Neuronal stem cell (in vitro differentiated cells): ENCODE results near the gene PKP4.

Experiments used
- DNase-seq: peaks from one replicate; pipeline ENCODE4 v3.0.0-alpha.2; 2013; ENCODE audit warnings: low spot score
- H2AFZ ChIP-seq: one replicate; pipeline ENCODE4 v1.6.1; 2013; ENCODE audit warnings: mild to moderate bottlenecking, low read length, inconsistent platforms
- H2AK5ac ChIP-seq: 2 replicates; pipeline ENCODE4 v1.6.1; 2013; ENCODE audit warnings: low read depth, mild to moderate bottlenecking, inconsistent platforms, low read length, moderate library complexity, mixed read lengths
- H2BK120ac ChIP-seq: 2 replicates; pipeline ENCODE4 v1.6.1; 2013; ENCODE audit warnings: low read depth, mild to moderate bottlenecking, inconsistent platforms, low read length, moderate library complexity, mixed read lengths
- H2BK12ac ChIP-seq: one replicate; pipeline ENCODE4 v1.6.1; 2013; ENCODE audit warnings: low read length, inconsistent platforms
- H2BK15ac ChIP-seq: 2 replicates; pipeline ENCODE4 v1.6.1; 2013; ENCODE audit warnings: mild to moderate bottlenecking, low read length, inconsistent platforms, mixed read lengths
- H2BK5ac ChIP-seq: one replicate; pipeline ENCODE4 v1.6.1; 2013; ENCODE audit warnings: inconsistent platforms, mild to moderate bottlenecking, low read length, moderate library complexity
- H3K14ac ChIP-seq: one replicate; pipeline ENCODE4 v1.6.1; 2013; ENCODE audit warnings: low read length, inconsistent platforms
- H3K18ac ChIP-seq: 2 replicates; pipeline ENCODE4 v1.6.1; 2013; ENCODE audit warnings: low read length, inconsistent platforms
- H3K23ac ChIP-seq: 2 replicates; pipeline ENCODE4 v1.6.1; 2013; ENCODE audit warnings: low read depth, mild to moderate bottlenecking, mixed read lengths, low read length, inconsistent platforms; ENCODE audit not compliant: poor library complexity
- H3K27ac ChIP-seq: replicated peaks from 3 replicates; pipeline ENCODE4 v1.5.1; 2013; ENCODE audit warnings: low read length, inconsistent platforms
- H3K27me3 ChIP-seq, 3 experiments: 2 replicates each; pipeline ENCODE4 v1.6.1; 2013; ENCODE audit warnings: low read length in 3 of 3, mild to moderate bottlenecking in 2 of 3, inconsistent platforms in 1 of 3, low read depth in 1 of 3, mixed read lengths in 1 of 3, moderate library complexity in 1 of 3; ENCODE audit not compliant: control insufficient read depth in 3 of 3, insufficient read depth in 3 of 3
- H3K36me3 ChIP-seq, 2 donors: replicated peaks in 1 of 2; 2 replicates each; pipeline ENCODE4 v1.6.1; 2013; ENCODE audit warnings: low read length in 2 of 2; ENCODE audit not compliant: control insufficient read depth in 2 of 2, insufficient read depth in 2 of 2
- H3K4ac ChIP-seq: 2 replicates; pipeline ENCODE4 v1.6.1; 2013; ENCODE audit warnings: inconsistent platforms, mild to moderate bottlenecking, low read length, moderate library complexity
- H3K4me1 ChIP-seq, 2 donors: 1 replicate in 1 of 2; 2 replicates in 1 of 2; pipeline ENCODE4 v1.6.1; 2013; ENCODE audit warnings: low read length in 2 of 2, low read depth in 1 of 2; ENCODE audit not compliant: control insufficient read depth in 2 of 2, insufficient read depth in 1 of 2
- H3K4me2 ChIP-seq: one replicate; pipeline ENCODE4 v1.6.1; 2013; ENCODE audit warnings: mild to moderate bottlenecking, low read length, inconsistent platforms; ENCODE audit not compliant: insufficient read depth, poor library complexity, severe bottlenecking
- H3K4me3 ChIP-seq, 2 donors: 2 replicates each; pipeline ENCODE4 v1.5.1; 2013; ENCODE audit warnings: low read length in 2 of 2, mild to moderate bottlenecking in 2 of 2, inconsistent platforms in 1 of 2, moderate library complexity in 1 of 2
- H3K79me1 ChIP-seq: one replicate; pipeline ENCODE4 v1.6.1; 2013; ENCODE audit warnings: low read depth, mild to moderate bottlenecking, inconsistent platforms, low read length, moderate library complexity
- H3K9ac ChIP-seq: one replicate; pipeline ENCODE4 v1.6.1; 2013; ENCODE audit warnings: mild to moderate bottlenecking, low read depth, low read length, inconsistent platforms; ENCODE audit not compliant: poor library complexity
- H3K9me3 ChIP-seq, 2 donors: replicated peaks in 1 of 2; 2 replicates each; pipeline versions ENCODE3 to v1.6.1; 2013; ENCODE audit warnings: low read length in 2 of 2, mild to moderate bottlenecking in 2 of 2, inconsistent platforms in 1 of 2, low read depth in 1 of 2, mixed read lengths in 1 of 2, moderate library complexity in 1 of 2; ENCODE audit not compliant: control insufficient read depth in 2 of 2, insufficient read depth in 1 of 2
- H4K8ac ChIP-seq: one replicate; pipeline ENCODE4 v1.6.1; 2013; ENCODE audit warnings: low read depth, mild to moderate bottlenecking, inconsistent platforms, low read length, moderate library complexity
- H4K91ac ChIP-seq: one replicate; pipeline ENCODE4 v1.6.1; 2013; ENCODE audit warnings: low read length, low read depth, mild to moderate bottlenecking, inconsistent platforms; ENCODE audit not compliant: poor library complexity
- WGBS, 2 donors: extraction: QIAGEN DNeasy Blood & Tissue Kit; methylation state at CpG; one replicate each; pipeline ENCODE4 v1.1.7; 2013; ENCODE audit warnings: missing lambda C conversion rate in 2 of 2, mixed read lengths in 1 of 2; ENCODE audit not compliant: insufficient read length in 2 of 2, insufficient replicate concordance in 1 of 2; ENCODE audit errors: extremely low coverage in 2 of 2; 5-methylcytosine and 5-hydroxymethylcytosine counted together

The PKP4 gene

DNA sequence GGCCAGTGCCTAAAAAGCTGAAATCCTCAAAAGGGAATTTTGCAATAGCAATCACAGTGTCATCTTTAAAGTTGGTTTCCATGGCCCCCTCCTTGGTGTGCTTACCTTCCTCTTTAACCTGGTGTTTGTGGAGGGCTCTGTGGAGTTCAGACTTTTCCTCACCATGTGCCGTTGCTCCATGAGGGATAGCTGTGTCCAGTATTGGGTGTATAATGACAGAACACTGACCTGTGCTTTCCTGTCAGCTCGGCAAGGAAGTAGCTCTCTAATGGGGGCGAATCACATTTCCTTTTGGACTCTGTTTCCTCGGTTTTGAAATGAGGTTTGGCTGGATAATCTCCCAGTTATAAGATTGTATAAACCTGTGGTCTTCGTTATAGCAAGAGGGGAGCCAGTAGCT lies 172.4 kb downstream of the PKP4 start:
- no peak for DNase-seq
- no peak overlapping the region for H2BK12ac ChIP-seq
- no peak overlapping the region for H4K91ac ChIP-seq
- no peak overlapping the region for H3K18ac ChIP-seq
- peaks cover 0 to 2% of the 10 kb centered on the region in 2 donors for H3K9me3 ChIP-seq
- H4K8ac ChIP-seq: no peak overlapping the region
- no peak overlapping the region for H2BK120ac ChIP-seq
- no peak overlapping the region for H2BK5ac ChIP-seq
- H3K4me3 ChIP-seq: no peak overlapping the region
- H2AK5ac ChIP-seq: no peak overlapping the region
- H3K79me1 ChIP-seq: no peaks in the 10 kb centered on the region
- no CpG with 5 or more reads among the region's 5 CpGs for WGBS, 2 donors
- H3K14ac ChIP-seq: no peak overlapping the region
- H3K27me3 ChIP-seq: no peaks in the 10 kb centered on the region
- no peak overlapping the region for H3K27ac ChIP-seq
- peaks cover 14 to 60% of the 10 kb centered on the region in 2 donors for H3K36me3 ChIP-seq
- no peak overlapping the region for H3K4ac ChIP-seq
- H2BK15ac ChIP-seq: no peak overlapping the region
- H3K4me1 ChIP-seq: no peaks in the 10 kb centered on the region
- H3K23ac ChIP-seq: no peak overlapping the region
- no peak overlapping the region for H3K9ac ChIP-seq
- H2AFZ ChIP-seq: no peak overlapping the region
- no peak overlapping the region for H3K4me2 ChIP-seq

- Histone ChIP-seq H4K8ac (no peak overlapping the region), H2BK5ac (no peak overlapping the region), H3K4me3 (no peak overlapping the region), H3K23ac (no peak overlapping the region), H3K4ac (no peak overlapping the region), H3K9ac (no peak overlapping the region), H3K36me3 (peaks cover 13 to 57% of the 10 kb centered on the region in 2 donors), H3K9me3 (no peaks in the 10 kb centered on the region), H2BK120ac (no peak overlapping the region), H3K4me2 (no peak overlapping the region), H3K79me1 (no peaks in the 10 kb centered on the region), H3K27me3 (no peaks in the 10 kb centered on the region), H3K14ac (no peak overlapping the region), H2AFZ (no peak overlapping the region), H2BK15ac (no peak overlapping the region), H2AK5ac (no peak overlapping the region), H3K27ac (no peak overlapping the region), H2BK12ac (no peak overlapping the region), H3K4me1 (no peaks in the 10 kb centered on the region), H3K18ac (no peak overlapping the region), H4K91ac (no peak overlapping the region)
- no peak for DNase-seq
- WGBS, 2 donors: no CpG with 5 or more reads among the region's 2 CpGs
Measured at GRCh38 chr2:158633261-158633660, 176.5 kb downstream of the PKP4 start.

DNA sequence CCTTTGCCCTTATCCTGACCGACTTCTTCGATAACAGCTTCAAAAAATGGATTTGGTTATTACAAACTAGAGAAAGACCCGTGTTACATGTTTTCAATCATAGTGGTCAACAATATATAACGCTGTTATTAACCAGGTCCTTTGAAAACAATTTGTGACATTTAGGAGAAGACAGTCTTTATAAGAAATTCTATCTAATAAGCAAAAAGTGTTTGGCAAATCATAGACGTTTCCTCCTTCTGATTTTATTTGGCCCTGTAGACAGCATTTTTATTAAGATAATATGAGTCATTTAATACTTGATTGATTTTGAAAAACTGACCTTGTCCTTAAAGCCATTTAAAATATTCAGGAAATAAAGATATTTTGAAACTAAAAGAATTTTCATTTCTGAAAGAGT lies 177.9 kb downstream of the PKP4 start:
- Histone ChIP-seq H3K4ac (no peak overlapping the region), H3K4me1 (no peaks in the 10 kb centered on the region), H2BK12ac (no peak overlapping the region), H2BK5ac (no peak overlapping the region), H2AK5ac (no peak overlapping the region), H2BK15ac (no peak overlapping the region), H4K8ac (no peak overlapping the region), H3K79me1 (no peaks in the 10 kb centered on the region), H3K18ac (no peak overlapping the region), H4K91ac (no peak overlapping the region), H2AFZ (no peak overlapping the region), H3K14ac (no peak overlapping the region), H3K9me3 (no peaks in the 10 kb centered on the region), H3K36me3 (peaks cover 16 to 62% of the 10 kb centered on the region in 2 donors), H2BK120ac (no peak overlapping the region), H3K9ac (no peak overlapping the region), H3K4me2 (no peak overlapping the region), H3K27me3 (no peaks in the 10 kb centered on the region), H3K27ac (no peak overlapping the region), H3K4me3 (no peak overlapping the region), H3K23ac (no peak overlapping the region)
- WGBS, 2 donors: no CpG with 5 or more reads among the region's 5 CpGs
- DNase-seq: no peak

DNA sequence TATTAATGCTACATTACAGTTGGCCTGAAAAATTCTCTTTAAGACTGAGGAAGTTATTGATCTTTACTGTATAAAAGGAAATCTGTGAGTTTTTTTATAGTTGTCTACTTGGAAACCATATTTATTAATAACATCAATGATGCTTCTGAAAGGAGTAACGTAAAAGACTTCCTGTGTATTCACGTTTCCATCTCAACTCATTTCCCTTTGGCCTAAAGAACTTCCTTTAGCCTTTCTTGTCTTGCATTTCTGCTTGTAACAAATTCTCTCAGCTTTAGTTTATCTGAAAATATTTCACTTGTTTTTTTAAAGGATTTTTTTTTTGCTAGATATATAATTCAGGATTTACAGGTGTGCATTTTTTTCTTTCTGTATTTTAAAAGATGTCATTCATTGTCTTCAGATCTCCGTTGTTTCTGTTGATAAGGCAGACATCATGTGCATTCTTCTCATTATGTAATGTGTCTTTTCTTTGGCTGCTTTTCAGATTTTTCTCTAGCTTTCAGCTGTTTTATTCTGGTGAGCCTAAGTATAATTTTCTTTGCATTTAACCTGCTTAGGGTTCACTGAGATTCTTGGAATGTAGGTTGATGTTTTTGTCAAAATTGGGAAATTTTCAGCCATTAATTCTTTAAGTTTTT lies 179.3 kb downstream of the PKP4 start:
- Histone ChIP-seq H2AFZ (no peak overlapping the region), H2BK15ac (no peak overlapping the region), H4K91ac (no peak overlapping the region), H3K18ac (no peak overlapping the region), H3K9ac (no peak overlapping the region), H3K79me1 (no peaks in the 10 kb centered on the region), H3K4me2 (no peak overlapping the region), H3K23ac (no peak overlapping the region), H3K4me1 (no peaks in the 10 kb centered on the region), H3K14ac (no peak overlapping the region), H2BK12ac (no peak overlapping the region), H3K4ac (no peak overlapping the region), H3K4me3 (no peak overlapping the region), H2BK120ac (no peak overlapping the region), H2BK5ac (no peak overlapping the region), H3K9me3 (no peaks in the 10 kb centered on the region), H4K8ac (no peak overlapping the region), H3K27ac (no peak overlapping the region), H3K36me3 (peaks cover 18 to 72% of the 10 kb centered on the region in 2 donors), H2AK5ac (no peak overlapping the region), H3K27me3 (no peaks in the 10 kb centered on the region)
- WGBS, 2 donors: no CpG with 5 or more reads among the region's 3 CpGs
- DNase-seq: no peak
